ENCODE data around the gene NPAS3.

NPAS3 gene

DNA sequence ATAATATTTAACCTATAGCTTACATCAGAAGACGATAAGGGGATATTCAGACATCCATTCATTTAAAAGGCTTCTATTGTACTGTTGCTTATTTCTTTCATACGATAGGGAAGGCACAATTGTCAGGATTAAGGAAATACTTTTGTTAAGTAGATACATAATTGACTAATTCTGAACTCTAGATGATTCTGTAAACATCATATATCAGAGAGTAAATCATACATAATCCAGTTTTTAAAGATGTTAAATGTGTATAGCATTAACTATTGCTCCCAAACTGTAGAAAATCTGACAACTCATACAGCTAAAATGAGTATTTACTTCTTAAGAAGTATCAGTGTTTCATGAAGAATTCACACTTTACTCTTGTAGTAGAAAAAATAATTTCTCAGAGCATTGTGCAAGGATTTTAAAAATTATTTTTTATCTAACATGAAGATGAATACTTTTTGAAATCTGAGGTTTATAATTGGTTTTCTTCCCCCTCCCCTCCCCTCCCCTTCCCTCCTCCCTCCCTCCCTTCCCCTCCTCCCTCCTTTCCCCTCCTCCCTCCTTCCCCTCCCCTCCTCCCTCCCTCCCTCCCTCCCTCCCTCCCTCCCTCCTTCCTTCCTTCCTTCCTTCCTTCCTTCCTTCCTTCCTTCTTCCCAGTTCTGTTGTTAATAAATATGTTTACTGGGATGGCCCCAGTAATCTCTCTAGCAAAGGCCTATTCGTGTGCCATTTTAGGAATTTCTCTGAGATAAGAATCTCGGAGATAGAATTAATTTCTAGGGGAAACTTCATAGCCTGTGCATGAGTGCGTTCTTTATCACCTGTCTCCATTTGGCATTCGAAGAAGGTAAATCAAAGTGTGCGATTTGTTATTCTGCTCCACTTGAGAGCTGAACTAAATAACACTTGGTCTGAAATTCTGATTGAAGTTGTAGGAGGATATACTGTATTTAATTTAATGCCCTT lies 2.3 kb downstream of the NPAS3 start:
- no peak for DNase-seq (ENCODE audit: low read depth)

- no peak for DNase-seq (ENCODE audit: low read depth)
These were observed 3.0 kb downstream of the NPAS3 start for GRCh38 chr14:32941668-32942065.

DNA sequence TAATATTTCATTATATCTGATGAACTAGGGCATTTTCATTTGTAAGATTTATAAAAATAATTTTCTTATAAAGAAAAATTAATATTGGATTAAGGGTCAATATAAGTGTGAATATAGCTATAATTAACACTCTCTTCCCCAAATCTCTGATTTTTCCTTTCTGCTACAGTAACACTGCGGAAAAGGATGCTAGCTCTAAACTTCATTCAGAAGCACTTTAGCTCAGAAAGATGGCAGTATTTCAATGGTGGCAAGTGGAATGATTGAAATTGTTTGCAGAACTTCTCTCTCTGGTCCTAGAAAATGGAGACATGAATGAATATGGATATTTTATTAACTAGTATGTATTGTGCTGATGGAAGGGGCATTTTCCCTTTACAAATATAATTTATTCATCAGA lies 8.4 kb downstream of the NPAS3 start:
- no peak for DNase-seq (ENCODE audit: low read depth)

GRCh38 chr14:32947792-32948191 lies 9.1 kb downstream of the NPAS3 start:
- DNase-seq (ENCODE audit: low read depth): no peak

DNA sequence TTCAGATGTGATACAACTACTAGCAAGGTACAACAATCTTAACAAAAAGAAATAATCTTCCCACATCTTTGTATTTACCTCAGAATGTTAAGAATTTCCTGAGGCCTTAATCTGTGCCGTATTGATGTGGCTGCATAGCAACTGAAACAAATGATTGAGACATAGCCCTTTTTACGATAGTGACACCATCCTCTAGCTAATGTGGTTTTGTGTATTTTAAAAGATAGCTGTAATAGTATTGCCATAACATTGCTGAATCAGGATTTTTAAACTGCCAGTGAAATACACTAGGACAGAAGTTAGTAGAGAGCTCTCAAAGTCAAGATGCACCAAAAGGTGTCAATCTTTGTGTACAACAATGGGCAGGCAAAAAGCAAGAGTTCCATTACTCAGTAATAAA lies 11.9 kb downstream of the NPAS3 start:
- DNase-seq (ENCODE audit: low read depth): no peak

DNA sequence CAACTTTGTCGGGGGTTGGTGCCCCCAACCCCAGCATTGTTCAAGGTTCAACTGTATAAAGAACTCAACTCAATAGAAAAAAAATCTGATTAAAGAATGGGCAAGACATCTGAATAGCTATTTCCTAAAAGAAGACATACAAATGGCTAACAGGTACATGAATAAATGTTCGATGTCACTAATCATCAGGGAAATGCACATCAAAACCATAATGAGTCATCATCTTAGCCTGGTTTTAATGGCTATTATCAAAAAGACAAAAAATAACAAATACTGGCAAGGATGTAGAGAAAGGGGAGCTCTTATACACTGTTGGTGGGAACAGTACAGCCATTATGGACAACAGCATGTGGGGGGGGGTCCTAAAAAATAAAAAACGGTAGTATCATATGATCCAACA lies 28.7 kb downstream of the NPAS3 start:
- DNase-seq (ENCODE audit: low read depth): no peak

DNA sequence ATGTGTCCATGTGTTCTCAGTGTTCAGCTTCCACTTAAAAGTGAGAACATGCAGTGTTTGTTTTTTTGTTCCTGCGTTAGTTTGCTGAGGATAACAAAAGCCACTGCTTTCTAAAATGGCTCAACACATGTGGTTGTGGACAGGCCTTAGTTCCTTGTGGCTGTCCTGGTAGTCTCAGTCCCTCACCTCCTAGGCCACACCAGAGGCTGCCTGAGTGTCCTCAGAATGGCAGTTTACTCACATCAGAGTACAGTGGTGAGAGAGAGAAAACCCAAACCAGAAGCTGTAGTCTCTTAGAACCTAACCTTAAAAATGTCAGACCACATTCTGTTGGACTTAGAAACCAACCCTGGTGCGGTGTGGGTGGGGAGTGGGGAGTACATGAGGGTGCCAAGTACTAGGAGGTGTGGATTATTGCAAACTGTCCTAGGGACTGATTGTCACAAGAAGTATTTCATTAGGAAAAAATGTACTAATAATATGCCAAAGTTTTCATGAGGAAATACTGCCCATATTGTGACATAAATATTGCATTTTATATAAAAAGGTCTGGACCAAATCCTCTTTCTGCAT lies 30.4 kb downstream of the NPAS3 start:
- DNase-seq (ENCODE audit: low read depth): no peak

DNA sequence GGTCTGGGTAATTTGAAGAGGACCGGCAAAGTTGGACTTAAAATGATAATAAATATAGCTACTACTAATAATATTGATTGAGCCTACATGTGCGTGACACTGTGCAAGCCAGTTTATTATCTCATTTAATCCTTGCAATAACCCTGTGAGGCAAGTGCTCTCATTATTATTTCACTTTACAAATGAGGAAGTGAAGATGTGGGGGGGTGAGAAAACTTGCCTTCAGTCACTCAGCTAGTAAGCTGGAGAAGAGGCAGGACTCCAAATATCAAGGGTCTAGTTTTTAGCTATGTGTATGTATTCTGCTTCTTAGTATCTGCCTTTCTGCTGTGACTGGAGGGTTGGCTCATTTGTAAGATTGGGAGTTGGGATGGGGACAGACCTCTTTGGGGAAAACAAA lies 39.2 kb downstream of the NPAS3 start:
- DNase-seq (ENCODE audit: low read depth): no peak

DNA sequence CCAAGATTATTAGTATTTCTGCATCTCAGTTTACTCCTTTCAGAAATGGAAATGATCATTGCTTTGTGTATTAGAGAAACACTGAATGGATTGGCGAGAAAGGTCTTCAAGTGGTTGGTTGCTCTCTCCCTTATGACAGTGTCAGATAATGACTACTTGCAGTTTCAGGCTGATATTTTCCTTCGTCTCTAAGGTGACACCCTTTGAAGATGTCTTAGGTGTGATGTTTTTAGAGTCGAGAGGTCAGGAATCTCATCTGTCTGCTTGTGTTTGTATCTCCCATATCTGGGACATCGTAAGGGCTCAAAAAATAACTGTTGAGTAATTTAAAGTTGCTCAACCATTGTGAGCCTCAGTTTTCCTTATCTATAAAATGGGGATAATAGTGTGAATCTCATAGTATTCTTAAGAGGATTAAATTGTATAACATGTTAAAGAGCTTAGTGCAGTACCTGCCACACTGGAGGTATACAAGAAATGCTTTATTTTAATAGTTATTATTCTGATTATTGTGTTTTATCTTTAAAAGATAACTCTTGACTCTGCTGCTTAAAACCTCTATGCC lies 40.1 kb downstream of the NPAS3 start:
- DNase-seq (ENCODE audit: low read depth): no peak

DNA sequence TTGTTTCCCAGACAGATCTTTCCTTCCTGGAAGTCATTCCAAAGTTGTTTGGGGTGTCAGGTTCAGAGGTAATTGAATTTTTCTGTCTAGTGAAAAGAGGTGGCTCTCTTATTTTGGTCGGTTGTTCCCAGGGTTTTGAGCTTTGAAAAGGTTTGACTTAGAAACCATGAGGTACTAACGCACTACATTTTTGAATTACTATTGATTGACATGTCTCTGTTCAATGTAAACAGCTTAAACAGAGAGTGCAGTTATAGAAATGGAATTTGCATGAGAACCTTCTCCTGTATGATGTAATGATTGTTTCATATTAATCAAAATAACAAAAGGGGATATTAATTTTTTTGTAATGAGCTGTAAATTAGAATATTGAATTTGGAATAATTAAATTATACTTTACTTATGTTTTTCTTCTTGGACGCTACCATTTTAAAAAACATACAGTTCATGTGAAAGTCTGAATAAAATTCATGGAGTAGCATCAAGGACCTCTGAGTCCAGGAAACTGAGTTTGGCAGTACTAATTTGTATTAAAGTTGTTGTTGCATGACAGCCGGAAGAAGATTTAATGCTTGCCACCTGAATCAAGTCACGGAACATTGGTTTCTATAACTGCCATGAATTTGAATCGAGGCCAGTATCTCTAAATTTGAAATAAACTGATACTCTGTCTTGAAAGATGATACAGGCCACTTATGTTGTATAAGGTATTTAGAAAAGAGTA lies 41.7 kb downstream of the NPAS3 start:
- no peak for DNase-seq (ENCODE audit: low read depth)

DNA sequence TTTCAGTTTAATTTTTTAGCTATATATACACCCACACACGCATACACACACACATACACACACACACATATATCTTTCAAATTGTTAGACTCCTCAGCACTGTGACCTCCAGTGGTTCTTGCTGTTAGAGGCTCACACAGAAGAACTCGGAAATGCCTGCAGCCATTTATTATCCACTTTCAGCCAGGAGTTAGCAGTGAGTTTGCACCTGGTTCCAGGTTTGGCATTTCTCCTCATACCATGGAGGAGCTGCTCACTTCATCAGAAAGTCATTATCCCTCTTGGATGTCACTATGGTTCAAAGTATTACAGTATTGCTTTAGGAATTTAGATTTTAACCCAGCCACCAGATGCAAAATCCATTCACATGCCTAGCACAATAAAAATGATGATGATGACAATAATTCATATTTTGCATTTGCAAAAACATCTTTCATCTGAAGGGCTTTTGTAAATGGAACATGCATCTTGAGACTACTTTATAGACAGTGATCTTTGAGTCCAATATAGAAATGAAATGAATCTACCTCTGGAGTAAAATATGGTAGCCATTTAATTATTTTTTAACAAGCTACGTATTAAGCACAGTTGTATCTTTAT lies 42.3 kb downstream of the NPAS3 start:
- DNase-seq (ENCODE audit: low read depth): no peak

GRCh38 chr14:32984241-32984930 lies 45.7 kb downstream of the NPAS3 start:
- DNase-seq (ENCODE audit: low read depth): no peak

DNA sequence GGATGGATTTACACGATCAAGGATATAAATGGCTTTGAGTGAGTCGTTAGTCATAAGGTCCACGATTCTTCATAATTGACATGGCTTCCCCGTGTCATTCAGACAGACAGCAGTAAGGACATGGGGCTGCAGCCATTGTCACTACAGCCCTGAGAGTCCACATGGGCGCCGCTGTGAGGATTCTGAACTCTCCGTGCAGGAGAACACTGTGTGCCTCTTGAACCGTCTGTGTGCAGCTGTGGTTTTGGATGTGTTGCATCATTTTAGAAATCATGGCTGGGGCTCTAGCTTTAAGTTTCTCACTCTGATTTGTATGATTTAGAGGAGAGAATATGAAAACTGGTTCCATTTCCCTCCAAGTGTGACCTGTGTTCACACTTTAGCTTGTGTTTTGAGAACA lies 47.2 kb downstream of the NPAS3 start:
- DNase-seq (ENCODE audit: low read depth): no peak

- DNase-seq (ENCODE audit: low read depth): no peak
These were observed 48.3 kb downstream of the NPAS3 start for GRCh38 chr14:32986791-32987540.

DNA sequence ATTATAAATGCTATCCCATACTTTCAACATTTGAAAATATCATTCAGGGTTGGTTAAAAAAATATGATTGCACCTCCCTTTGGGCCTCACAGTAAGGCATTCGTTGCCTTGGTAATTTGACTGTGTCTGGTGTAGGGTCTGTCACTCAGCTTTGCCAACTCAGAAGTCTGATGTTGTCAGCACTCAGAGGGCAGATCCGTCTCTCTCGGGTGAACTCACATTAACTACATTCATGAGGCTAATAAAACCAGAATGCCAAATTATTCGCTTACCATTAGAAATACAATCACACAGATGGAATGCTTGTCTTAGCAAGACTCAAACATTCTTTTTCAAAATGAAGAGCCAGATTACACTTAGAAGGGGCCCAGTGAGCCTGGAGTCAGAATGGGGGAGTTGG lies 53.0 kb downstream of the NPAS3 start:
- no peak for DNase-seq (ENCODE audit: low read depth)

GRCh38 chr14:32993921-32994320 lies 55.2 kb downstream of the NPAS3 start:
- no peak for DNase-seq (ENCODE audit: low read depth)

DNA sequence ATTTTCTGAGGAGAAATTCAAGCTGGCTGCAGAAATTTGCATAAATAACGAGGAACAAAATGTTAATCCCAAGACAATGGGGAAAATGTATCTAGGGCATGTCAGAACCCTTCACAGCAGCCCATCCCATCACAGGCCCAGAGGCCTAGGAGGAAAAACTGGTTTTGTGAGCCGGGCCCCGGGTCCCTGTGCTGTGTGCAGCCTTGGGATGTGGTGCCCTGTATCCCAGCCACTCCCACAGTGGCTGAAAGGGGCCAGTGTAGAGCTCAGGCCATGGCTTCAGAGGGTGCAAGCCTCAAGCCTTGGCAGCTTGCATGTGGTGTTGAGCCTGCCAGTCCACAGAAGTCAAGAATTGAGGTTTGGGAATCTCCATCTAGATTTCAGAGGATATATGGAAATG lies 57.7 kb downstream of the NPAS3 start:
- DNase-seq (ENCODE audit: low read depth): no peak

GRCh38 chr14:32998433-32998832 lies 59.8 kb downstream of the NPAS3 start:
- DNase-seq (ENCODE audit: low read depth): no peak

- DNase-seq (ENCODE audit: low read depth): no peak
These were observed 71.0 kb downstream of the NPAS3 start for GRCh38 chr14:33009673-33010072.

DNA sequence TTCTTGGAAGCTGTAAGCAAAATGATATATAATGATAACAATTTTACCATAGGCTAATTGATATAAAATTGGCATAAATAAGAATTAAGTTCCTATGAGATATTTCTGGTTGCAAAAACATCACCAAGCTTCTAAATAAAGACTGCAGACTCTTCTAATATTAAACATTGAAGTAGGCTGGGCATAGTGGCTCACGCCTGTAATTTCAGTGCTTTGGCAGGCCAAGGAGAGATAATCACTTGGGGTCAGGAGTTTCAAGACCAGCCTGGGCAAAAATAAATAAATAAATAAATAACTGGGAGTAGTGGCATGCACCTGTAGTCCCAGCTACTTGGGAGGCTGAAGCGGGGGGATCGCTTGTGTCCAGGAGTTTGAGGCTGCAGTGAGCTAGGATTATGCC lies 71.8 kb downstream of the NPAS3 start:
- DNase-seq (ENCODE audit: low read depth): no peak

DNA sequence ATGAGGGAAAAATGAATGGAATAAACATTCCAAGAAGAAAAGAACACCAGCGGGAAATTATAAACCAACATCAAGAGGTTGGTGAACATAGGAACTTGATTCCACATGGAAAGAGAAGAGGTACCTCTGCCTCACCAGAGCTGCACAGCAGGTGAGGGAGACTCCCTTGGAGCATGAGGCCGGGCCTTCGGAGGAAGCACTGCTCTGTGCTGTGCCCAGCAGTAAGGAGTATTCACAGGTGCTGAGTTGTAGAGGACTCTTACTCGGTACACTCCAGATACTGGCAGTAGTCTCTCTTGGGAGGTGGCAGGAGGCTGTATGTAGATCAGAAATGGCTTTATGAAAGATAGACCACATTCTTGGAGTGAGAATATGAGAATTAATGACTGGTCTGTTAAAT lies 76.0 kb downstream of the NPAS3 start:
- no peak for DNase-seq (ENCODE audit: low read depth)
